ENCODE results near the gene MAB21L1. TPM values are rescaled to one million over a fixed set of nuclear protein-coding genes. Genes with fewer than 3 reads are reported as not detected.

MAB21L1 gene
- under 0.01 TPM in 1 of 2 replicates, not detected in the other for total RNA-seq

- no peak for DNase-seq (ENCODE audit: low read depth, low spot score)
These were observed at the start of gene MAB21L1 for GRCh38 chr13:35475960-35476943. MAB21L1 (minus strand) TSS chr13:35476689; CDS start chr13:35476138, 551 bp downstream.

GRCh38 chr13:35524171-35524570 is 47.7 kb upstream of the MAB21L1 start:
- no peak for DNase-seq (ENCODE audit: low read depth, low spot score)

DNA sequence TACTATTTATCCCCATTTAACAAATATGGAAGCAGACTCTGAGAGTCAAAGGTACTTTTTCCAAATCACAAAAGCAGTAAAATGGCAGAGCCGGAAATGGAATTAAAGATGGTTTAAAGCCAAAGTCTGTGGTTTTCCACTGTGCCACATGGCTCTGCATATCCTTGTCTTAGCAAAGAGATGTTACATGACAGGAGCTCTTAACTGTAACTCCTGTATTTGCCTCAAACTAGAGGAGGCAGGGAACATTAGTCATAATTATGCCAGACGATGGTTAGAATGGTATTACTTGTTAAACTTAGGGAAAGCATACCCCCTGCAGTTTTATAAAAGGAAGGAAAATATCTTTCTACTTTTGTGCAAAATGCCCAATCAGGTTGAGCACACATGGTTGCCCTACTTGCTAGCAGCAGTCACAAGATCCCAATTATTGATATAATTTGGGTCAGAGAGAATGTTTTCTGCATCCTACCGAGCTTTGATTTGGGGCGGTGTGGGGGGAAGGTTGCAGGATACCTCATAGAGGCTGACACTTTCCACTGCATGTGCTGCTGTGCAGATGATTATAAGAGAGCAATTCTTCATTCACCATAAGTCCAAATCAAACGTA is 42.0 kb upstream of the MAB21L1 start:
- DNase-seq (ENCODE audit: low read depth, low spot score), result no peak

DNA sequence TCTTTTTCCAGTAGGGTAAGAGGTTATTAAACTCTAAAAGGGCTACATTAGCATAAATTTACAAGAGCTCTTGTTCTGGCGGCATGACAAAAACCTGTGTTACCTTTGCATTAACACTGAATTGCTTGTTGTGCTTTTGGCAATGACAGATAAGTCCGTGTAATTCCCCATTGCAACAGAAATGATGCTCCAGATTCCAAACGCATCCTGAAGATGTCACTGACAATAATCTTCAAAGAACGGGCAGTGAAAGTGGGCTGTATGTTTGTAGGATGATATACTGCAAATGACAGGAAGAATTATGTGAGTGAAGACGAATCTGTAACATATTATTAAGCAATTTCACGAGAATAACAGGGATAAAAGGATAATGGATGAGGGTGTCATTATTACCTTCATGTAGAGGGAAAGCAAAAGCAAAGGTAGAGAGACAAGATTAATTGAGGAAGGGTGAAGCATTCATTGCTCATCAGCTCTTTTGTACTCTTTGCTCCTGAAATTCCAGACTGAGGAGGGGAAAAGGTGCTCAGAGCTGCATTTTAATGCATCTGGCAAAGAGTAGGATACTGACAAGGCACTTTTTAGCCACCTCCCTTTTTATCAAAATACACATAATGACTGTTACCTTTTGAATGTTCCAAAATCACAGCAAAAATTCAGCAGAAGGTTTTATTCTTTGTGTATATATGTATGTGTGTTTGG is 38.5 kb upstream of the MAB21L1 start:
- DNase-seq (ENCODE audit: low read depth, low spot score), result no peak

GRCh38 chr13:35514061-35514477 is 37.6 kb upstream of the MAB21L1 start:
- no peak for DNase-seq (ENCODE audit: low read depth, low spot score)

GRCh38 chr13:35512271-35512920 is 35.9 kb upstream of the MAB21L1 start:
- peak; percentile 20 for DNase-seq (ENCODE audit: low read depth, low spot score)

DNA sequence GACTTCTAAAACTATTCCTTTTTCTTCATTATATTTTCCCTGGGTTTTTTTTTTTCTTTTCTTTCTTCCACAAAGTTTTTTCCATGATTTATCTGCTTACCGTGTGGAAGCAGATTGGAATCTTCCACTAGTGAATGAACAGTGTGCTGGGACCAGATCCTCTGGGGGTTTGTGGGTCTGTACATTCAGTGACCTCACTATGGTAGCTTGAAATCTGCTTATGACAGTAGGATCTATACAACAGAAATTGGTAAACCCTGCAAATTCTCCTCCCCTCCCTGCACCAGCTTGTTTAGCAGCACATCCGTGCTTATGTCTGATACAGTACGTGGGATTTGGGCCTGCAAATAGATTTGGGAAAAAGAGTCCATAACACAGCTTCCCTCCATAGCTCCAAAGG is 26.0 kb upstream of the MAB21L1 start:
- DNase-seq (ENCODE audit: low read depth, low spot score), result no peak

GRCh38 chr13:35501661-35502235 is 25.3 kb upstream of the MAB21L1 start:
- no peak for DNase-seq (ENCODE audit: low read depth, low spot score)

DNA sequence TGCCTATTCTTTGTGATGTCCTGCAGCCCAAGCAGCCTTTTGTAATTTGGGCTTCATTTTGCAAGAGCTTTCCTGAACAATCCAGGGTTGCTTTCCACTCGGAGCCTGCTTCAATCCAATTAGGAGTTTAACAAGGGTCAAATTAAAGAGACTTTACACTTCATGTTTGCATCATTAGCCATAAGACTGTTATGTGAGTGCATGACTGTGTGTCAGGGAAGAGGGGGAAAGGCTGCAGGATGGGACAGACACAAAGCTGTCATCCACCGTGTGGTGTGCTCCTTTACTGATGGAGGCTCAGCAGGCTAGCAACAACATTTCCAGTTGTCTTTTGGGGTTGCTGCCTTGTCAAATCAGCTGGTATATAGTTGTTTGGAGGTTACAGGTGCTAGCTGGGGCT is 23.7 kb upstream of the MAB21L1 start:
- DNase-seq (ENCODE audit: low read depth, low spot score), result no peak

DNA sequence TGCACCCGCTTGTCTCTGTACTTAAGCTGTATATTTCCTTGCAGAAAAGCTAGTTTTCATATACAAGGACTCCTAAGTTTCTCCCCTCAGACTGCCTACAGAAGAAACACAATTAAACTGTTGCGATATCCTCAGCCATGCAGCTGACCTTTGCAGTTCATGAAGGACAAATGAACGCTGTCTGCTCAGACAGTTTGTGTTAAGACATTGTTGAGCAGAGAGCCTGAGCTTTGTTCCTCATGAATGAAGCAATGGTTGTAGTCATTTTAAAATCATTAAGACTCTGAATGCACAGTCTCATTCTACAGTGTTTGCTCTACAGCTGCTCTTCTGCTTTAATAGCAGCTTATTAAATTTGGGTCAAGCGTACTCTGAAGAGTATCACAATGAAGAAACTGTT is 23.2 kb upstream of the MAB21L1 start:
- DNase-seq (ENCODE audit: low read depth, low spot score), result no peak

GRCh38 chr13:35499196-35499662 is 22.7 kb upstream of the MAB21L1 start:
- no peak for DNase-seq (ENCODE audit: low read depth, low spot score)

- DNase-seq (ENCODE audit: low read depth, low spot score), result no peak
These were observed 21.7 kb upstream of the MAB21L1 start for GRCh38 chr13:35498231-35498630.

DNA sequence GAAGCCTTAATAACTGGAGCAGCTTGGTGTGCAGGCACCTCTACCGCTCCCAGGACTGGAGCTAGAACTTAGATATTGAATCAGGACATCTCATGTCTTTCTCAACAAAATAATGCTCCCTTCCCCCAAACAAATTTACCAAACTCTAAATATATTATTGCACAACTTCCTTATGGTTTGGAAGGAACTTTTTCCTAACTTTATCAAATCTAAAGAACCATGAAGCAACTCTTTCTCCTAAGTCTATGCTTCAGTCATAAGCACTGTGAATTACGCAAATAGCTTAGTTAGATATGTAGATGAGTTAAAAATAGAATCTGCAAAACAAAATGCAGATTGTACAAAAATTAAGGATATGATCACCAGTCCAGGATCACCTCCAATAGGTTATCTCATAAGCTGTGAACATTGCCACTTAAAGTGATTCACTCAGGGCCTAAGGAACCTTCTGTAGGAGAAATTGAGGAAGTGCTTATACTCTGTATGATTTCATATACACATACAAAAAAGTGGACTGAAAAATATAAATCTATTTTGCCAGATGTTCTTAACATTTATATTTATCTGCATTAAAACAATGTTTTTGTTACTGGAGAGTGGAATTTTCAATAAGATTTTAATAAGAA is 20.4 kb upstream of the MAB21L1 start:
- no peak for DNase-seq (ENCODE audit: low read depth, low spot score)

GRCh38 chr13:35496006-35496405 is 19.5 kb upstream of the MAB21L1 start:
- no peak for DNase-seq (ENCODE audit: low read depth, low spot score)

GRCh38 chr13:35489050-35489449 is 12.6 kb upstream of the MAB21L1 start:
- DNase-seq (ENCODE audit: low read depth, low spot score), result no peak

DNA sequence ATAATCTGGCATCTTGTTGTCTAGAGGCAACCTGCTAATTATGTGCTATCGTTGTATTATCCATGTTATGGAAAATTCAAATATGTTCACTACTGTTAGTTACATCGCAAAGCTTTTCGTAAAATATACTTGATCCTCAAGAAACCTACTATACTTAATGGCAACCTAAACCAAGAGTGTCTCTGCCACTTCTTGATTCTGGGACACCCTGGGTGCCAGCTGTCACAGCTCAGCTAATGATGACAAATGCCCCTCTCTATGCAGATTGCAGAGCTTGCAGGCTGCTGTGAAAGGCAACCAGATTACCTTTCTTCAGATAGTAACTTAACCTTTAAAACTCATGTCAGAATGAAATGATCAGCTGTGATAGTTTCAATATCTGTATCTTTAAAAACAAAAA is 8.9 kb upstream of the MAB21L1 start:
- DNase-seq (ENCODE audit: low read depth, low spot score), result no peak

DNA sequence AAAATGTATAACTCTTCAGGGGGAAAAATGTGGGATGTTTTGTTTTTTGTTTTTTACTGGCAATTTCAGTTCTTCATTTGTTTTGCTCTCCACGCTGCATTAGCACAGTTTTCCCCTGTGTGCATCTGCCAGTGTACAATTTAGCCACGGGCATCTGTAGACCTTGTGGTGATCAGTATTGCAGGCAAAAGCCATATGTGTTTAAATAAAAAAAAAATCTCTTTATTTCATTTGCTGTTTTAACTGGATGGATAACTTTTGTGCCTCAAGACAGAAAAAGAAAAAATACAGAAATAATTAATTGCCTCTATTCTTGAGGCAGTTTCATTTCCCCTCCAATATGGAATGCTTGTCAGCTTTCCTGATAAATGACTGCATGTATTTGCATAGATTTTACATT is 7.9 kb upstream of the MAB21L1 start:
- no peak for DNase-seq (ENCODE audit: low read depth, low spot score)

- no peak for DNase-seq (ENCODE audit: low read depth, low spot score)
These were observed 7.3 kb upstream of the MAB21L1 start for GRCh38 chr13:35483761-35484160.

DNA sequence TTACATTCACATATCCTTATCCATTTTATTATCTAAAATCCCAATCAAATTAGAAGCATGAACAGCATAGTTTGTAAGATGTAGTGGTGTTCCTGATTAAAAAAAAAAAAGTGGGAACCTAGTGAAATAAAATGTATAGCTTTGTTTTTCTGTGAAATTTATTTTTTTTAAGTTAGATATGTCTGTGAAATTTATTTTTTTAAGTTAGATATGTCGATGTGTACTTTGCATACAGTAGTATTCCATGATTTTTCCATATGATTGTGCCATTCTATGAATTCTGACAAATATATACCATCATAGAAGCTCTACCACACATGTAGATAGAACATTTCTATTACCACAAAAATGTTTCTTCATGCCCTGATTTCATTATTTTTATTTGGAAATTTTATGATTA is 6.0 kb upstream of the MAB21L1 start:
- no peak for DNase-seq (ENCODE audit: low read depth, low spot score)

- no peak for DNase-seq (ENCODE audit: low read depth, low spot score)
These were observed 5.3 kb upstream of the MAB21L1 start for GRCh38 chr13:35481777-35482176.

DNA sequence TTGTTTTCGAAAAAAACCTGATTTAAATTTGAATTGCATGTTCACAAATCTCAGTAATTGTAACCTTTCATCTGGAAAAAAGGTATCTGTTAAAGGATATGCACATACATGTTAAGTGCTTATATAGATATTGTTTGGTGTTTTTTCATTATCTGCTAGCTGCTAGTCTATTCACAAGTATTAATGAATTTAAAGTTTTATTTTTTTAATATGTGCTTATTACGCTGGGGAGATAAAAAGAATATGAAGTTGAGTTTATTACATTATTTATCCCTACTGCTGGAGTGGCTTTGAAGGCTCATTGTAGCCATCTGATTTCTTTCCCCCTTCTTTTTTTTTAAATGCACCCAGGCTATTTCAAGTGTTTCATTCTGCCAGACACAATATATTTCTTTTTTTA is 3.9 kb upstream of the MAB21L1 start:
- DNase-seq (ENCODE audit: low read depth, low spot score), result no peak

All from pulmonary artery endothelial cell (primary cell).